KMS-11 (cell line): ENCODE measurements around the gene COMTD1.
A peak's percentile ranks its signal among the peaks of the same experiment; 100 is the strongest.

ENCODE experiments used
- H2AFZ ChIP-seq: fragments of 200-600 bp; sonication (generic); 2 replicates; pipeline ENCODE4 v1.6.1; 2016; ENCODE audit warnings: antibody characterized with exemption, mixed run types, low read depth
- H3K27ac ChIP-seq: fragments of 200-600 bp; sonication (generic); 2 replicates; pipeline ENCODE4 v1.6.1; 2016; ENCODE audit warnings: mild to moderate bottlenecking, mixed run types
- H3K27me3 ChIP-seq: fragments of 200-600 bp; sonication (generic); 2 replicates; pipeline ENCODE4 v1.6.1; 2017; ENCODE audit warnings: mild to moderate bottlenecking, low read depth, mixed run types, moderate library complexity; ENCODE audit not compliant: insufficient read depth
- H3K36me3 ChIP-seq: fragments of 200-600 bp; sonication (generic); 2 replicates; pipeline ENCODE4 v1.6.1; 2017; ENCODE audit warnings: mild to moderate bottlenecking, mixed run types; ENCODE audit not compliant: insufficient read depth
- H3K4me1 ChIP-seq: fragments of 200-600 bp; sonication (generic); 2 replicates; pipeline ENCODE4 v1.6.1; 2016; ENCODE audit warnings: mild to moderate bottlenecking, low read depth, mixed run types; ENCODE audit not compliant: poor library complexity, severe bottlenecking
- H3K4me2 ChIP-seq: fragments of 200-600 bp; sonication (generic); 2 replicates; pipeline ENCODE4 v1.7.0; 2016; ENCODE audit warnings: mild to moderate bottlenecking, mixed run types
- H3K4me3 ChIP-seq: fragments of 200-600 bp; sonication (generic); IDR thresholded peaks from 2 replicates; pipeline ENCODE4 v1.6.1; 2017; ENCODE audit warnings: low read depth, low read length, mixed read lengths; ENCODE audit not compliant: insufficient read depth
- H3K79me2 ChIP-seq: fragments of 200-600 bp; sonication (generic); 2 replicates; pipeline ENCODE4 v1.6.1; 2016; ENCODE audit warnings: low read depth, mixed run types; ENCODE audit not compliant: insufficient read depth
- H3K9ac ChIP-seq: fragments of 200-600 bp; sonication (generic); 2 replicates; pipeline ENCODE4 v1.6.1; 2016; ENCODE audit warnings: mild to moderate bottlenecking, mixed run types
- H4K20me1 ChIP-seq: fragments of 200-600 bp; sonication (generic); 2 replicates; pipeline ENCODE4 v1.6.1; 2016; ENCODE audit warnings: mild to moderate bottlenecking, mixed run types; ENCODE audit not compliant: insufficient read depth
- CTCF ChIP-seq: fragments of 200-600 bp; sonication (generic); conservative IDR thresholded peaks from 2 replicates; pipeline ENCODE4 v1.6.1; 2017; ENCODE audit warnings: low read depth, mild to moderate bottlenecking, antibody characterized with exemption, low read length, moderate library complexity, mixed read lengths

The COMTD1 gene

DNA sequence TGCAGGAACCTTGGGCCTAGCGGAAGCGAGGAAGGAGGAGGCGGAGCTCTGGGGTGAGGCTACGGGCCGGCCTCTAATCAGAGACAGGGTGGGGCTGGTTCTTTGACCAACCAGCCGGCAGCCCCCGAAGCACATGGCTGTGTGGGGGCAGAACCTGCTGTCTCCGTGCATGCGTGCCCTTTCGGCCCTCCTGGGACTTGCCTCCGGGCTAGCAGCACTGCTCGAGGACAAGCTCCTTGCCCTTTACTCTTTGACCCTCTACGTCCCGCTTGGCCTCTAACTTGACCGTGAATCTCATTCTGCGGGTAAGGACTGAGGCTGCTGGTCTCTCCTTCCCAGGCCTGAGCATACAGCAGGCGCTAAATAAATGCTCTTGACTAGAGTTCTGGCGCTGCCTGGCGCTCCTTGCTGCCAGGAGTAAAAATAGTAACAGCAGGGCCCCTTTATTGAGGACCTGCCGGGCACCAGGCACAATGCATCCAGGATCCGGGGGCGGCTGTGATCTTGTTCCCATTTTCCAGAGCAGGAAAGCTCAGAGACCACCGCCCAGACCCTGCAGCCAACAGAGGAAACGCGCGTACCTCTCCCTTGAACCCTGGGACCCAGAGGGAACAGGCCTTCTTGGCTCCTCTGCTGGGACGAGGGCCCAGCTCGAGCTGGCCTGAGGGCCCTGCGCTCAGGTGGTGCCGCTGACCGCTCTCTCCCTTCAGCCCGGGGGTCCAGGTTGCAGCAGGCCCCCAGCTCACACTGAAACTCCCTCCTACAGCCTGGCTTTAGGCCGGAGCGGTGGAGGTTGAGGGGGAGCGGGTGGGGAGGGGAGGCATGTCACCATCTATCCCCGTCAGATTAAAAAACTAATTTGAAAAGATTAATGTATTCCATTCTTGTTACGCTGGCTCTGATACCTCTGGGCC lies 2.7 kb upstream of the COMTD1 start:
- Histone ChIP-seq H3K79me2 (no peaks in the 10 kb centered on the region), H3K36me3 (no peaks in the 10 kb centered on the region), H3K9ac (no peak overlapping the region), H3K4me3 (no peak overlapping the region), H2AFZ (no peak overlapping the region), H3K27me3 (no peaks in the 10 kb centered on the region), H3K4me1 (peaks cover 13% of the 10 kb centered on the region), H3K27ac (no peak overlapping the region), H3K4me2 (no peak overlapping the region), H4K20me1 (no peaks in the 10 kb centered on the region)
- TF ChIP-seq CTCF: no peak

DNA sequence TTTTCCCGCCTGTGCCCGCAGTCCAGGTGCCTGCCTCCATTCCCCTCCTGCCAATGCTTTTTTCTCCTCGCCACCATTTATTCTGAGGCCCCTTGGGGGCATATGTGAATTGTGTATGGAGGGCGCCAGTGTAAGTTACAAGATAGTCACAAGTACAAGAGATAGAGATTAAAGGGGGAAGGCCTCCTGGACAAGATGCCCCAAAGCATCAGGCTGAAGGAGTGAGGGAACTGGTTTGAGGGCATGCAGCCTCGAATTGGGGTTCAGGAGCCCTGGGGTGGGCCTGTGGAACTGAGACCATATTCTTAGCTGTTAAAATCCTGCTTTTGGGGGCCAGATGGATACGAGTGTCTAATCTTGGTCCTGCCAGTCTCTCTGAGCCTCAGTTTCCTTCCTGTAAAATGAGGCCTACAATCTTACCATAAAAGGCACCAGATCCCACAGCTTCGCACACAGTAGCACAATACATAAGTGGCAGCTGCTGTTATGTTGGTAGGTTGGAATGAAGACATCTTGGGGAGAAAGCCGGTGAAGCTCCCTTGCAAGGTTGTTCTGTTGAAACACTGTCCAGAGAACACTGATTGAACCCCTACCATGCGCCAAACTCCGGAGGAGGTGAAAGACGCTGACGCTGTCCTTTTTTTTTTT lies 545 bp upstream of the COMTD1 start:
- H2AFZ ChIP-seq: peak overlapping the region; percentile 77
- H3K36me3 ChIP-seq: no peaks in the 10 kb centered on the region; the same call in 1 of the 2 replicates
- H3K27ac ChIP-seq: peak overlapping the region; percentile 41; the same call in 1 of the 2 replicates
- no peaks in the 10 kb centered on the region for H3K79me2 ChIP-seq
- H3K4me1 ChIP-seq: peaks cover 19% of the 10 kb centered on the region
- H3K9ac ChIP-seq: peak overlapping the region; percentile 86; the same call in 1 of the 2 replicates
- peak overlapping the region; percentile 87 for H3K4me2 ChIP-seq
- peak; percentile 92 for TF ChIP-seq CTCF
- no peaks in the 10 kb centered on the region for H3K27me3 ChIP-seq
- H4K20me1 ChIP-seq: no peaks in the 10 kb centered on the region
- no peak overlapping the region for H3K4me3 ChIP-seq

GRCh38 chr10:75234683-75235374 lies 928 bp downstream of the COMTD1 start:
- peak overlapping the region; percentile 89 for H3K4me2 ChIP-seq
- H3K4me3 ChIP-seq: no peak overlapping the region
- peaks cover 5% of the 10 kb centered on the region; the same call in 1 of the 2 replicates for H3K36me3 ChIP-seq
- peak overlapping the region; percentile 68 for H3K27ac ChIP-seq
- no peaks in the 10 kb centered on the region; the same call in none of the 2 replicates for H4K20me1 ChIP-seq
- H3K4me1 ChIP-seq: peaks cover 33% of the 10 kb centered on the region
- H2AFZ ChIP-seq: peak overlapping the region; percentile 75
- no peaks in the 10 kb centered on the region for H3K79me2 ChIP-seq
- no peak for TF ChIP-seq CTCF
- peak overlapping the region; percentile 86 for H3K9ac ChIP-seq
- H3K27me3 ChIP-seq: no peaks in the 10 kb centered on the region

DNA sequence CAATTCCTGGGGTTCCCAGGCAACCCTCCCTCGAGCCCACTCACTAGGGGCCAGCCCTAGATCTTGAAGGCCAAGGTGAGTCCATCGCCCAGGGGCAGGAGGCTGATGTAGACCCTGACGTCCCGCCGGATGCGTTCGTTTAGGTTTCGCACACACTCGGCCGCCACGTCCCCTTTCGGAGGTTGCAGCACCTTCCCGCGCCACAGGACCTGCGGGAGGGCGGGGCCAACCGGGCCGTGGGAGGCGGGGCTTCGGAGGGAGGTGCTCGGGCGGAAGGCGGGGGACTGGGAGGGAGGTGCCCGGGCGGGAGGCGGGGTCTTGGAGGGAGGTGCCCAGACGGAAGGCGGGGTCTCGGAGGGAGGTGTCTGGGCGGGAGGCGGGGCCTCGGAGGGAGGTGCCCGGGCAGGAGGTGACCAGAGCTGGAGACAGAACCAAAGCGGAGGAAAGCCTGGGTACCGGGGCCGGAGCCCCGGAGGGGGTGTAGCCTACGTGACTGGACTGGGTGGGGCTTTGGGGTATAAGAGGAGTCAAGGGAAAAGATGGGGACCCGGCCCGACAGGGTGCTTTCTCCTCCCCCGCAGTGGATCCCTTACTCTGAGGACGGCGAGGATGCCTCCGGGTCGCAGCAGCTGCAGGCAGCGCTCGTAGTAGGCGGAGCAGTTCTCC lies 1.6 kb downstream of the COMTD1 start:
- peaks cover 6% of the 10 kb centered on the region; the same call in 1 of the 2 replicates for H3K36me3 ChIP-seq
- peak overlapping the region; percentile 86; the same call in 1 of the 2 replicates for H3K9ac ChIP-seq
- no peaks in the 10 kb centered on the region for H3K27me3 ChIP-seq
- H3K79me2 ChIP-seq: no peaks in the 10 kb centered on the region; the same call in 1 of the 2 replicates
- no peak for TF ChIP-seq CTCF
- peak overlapping the region; percentile 75 for H2AFZ ChIP-seq
- H3K4me3 ChIP-seq: no peak overlapping the region
- peaks cover 35% of the 10 kb centered on the region for H3K4me1 ChIP-seq
- H3K27ac ChIP-seq: peak overlapping the region; percentile 68; the same call in 1 of the 2 replicates
- H4K20me1 ChIP-seq: peaks cover 3% of the 10 kb centered on the region
- H3K4me2 ChIP-seq: peak overlapping the region; percentile 89
